DND-41 (cell line): ENCODE results near the gene CENPU.

Experiments used
- ATAC-seq: fragments of 200-7000 bp; cut with Tn5 transposase; 3 replicates; pipeline ENCODE4 v1.9.1; 2021; ENCODE audit warnings: low read depth; ENCODE audit not compliant: insufficient read depth
- DNase-seq: peaks from one replicate; pipeline ENCODE4 v3.0.0-alpha.2; 2020
- H2AFZ ChIP-seq: 2 replicates; pipeline ENCODE4 v1.6.0; 2012; ENCODE audit warnings: low read depth, low read length
- H3K27ac ChIP-seq: 2 replicates; pipeline ENCODE4 v1.5.1; 2012; ENCODE audit warnings: low read length, inconsistent platforms
- H3K27me3 ChIP-seq: fragments of 200-600 bp; sonication (generic); 2 replicates; pipeline ENCODE4 v1.6.0; 2012; ENCODE audit warnings: low read length, mild to moderate bottlenecking, inconsistent platforms; ENCODE audit not compliant: insufficient read depth, poor library complexity
- H3K36me3 ChIP-seq: 2 replicates; pipeline ENCODE4 v1.5.1; 2012; ENCODE audit warnings: low read length, inconsistent platforms; ENCODE audit not compliant: insufficient read depth
- H3K4me1 ChIP-seq: 2 replicates; pipeline ENCODE4 v1.5.1; 2012; ENCODE audit warnings: mild to moderate bottlenecking, low read length; ENCODE audit not compliant: insufficient read depth
- H3K4me2 ChIP-seq: 2 replicates; pipeline ENCODE4 v1.6.0; 2012; ENCODE audit warnings: mild to moderate bottlenecking, moderate library complexity, low read length, inconsistent platforms; ENCODE audit not compliant: insufficient read depth
- H3K4me3 ChIP-seq, 2 experiments: fragments of 200-600 bp in 1 of 2; shearing (Covaris generic) in 1 of 2; 2 replicates each; pipeline ENCODE4 v1.5.1; 2012 to 2016; ENCODE audit warnings: inconsistent platforms in 2 of 2, low read length in 2 of 2, mild to moderate bottlenecking in 2 of 2, low read depth in 1 of 2, moderate library complexity in 1 of 2
- H3K79me2 ChIP-seq: 2 replicates; pipeline ENCODE4 v1.6.0; 2012; ENCODE audit warnings: low read length, inconsistent platforms; ENCODE audit not compliant: insufficient read depth
- H3K9ac ChIP-seq: 2 replicates; pipeline ENCODE4 v1.6.0; 2012; ENCODE audit warnings: low read depth, mild to moderate bottlenecking, inconsistent platforms, low read length, moderate library complexity
- H3K9me3 ChIP-seq: 2 replicates; pipeline ENCODE4 v1.5.1; 2012; ENCODE audit warnings: low read length, moderate library complexity, mild to moderate bottlenecking, inconsistent platforms; ENCODE audit not compliant: insufficient read depth, severe bottlenecking
- H4K20me1 ChIP-seq: 2 replicates; pipeline ENCODE4 v1.6.0; 2012; ENCODE audit warnings: low read length; ENCODE audit not compliant: insufficient read depth
- EZH2 ChIP-seq: IDR thresholded peaks from 3 replicates; pipeline ENCODE4 v1.6.1; 2012; ENCODE audit warnings: borderline replicate concordance, low read depth, mild to moderate bottlenecking, moderate library complexity, low read length, inconsistent platforms; ENCODE audit not compliant: severe bottlenecking
- TF ChIP-seq, protein P1 (sequence below): IDR thresholded peaks from 2 replicates; pipeline ENCODE4 v1.5.1; 2012; ENCODE audit warnings: borderline replicate concordance, low read length, moderate library complexity, mild to moderate bottlenecking; ENCODE audit not compliant: poor library complexity, severe bottlenecking; ENCODE audit errors: extremely low read depth

CENPU gene

DNA sequence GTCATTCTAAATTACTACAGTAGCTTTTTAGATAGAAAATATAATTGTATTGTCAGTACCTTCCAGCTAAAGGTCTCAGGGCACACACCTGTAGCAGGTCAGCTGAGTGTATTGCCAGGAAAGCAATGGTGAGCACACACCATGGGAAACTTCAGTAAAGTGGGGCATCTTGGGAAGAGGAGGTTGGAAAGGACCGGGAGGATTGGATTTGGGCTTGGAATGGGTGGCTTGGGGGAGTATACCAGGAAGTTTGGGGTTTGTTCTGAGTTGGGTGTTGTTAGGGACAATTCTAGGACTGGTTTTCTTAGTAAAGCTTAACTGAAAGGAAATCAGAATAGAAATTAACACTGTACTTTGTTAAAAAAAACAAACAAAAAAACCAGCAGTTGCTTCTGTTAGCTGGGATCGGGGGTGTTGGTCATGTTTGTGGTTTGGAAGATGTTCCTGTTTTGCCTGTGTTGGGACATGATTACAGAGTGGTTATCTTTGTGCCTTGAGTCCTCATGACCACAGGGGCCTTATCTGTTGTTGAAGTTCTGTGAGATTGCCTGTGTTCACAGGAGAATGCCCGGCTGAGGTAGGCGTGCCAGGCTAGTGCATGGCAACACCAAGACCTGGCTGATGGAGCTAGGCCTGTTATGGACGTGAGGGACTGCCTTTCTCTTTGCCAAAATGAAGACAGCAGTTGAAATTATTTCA, 49.3 kb downstream of the CENPU start:
- H3K79me2 ChIP-seq = no peaks in the 10 kb centered on the region
- no peak for TF ChIP-seq EZH2
- TF ChIP-seq, protein P1, sequence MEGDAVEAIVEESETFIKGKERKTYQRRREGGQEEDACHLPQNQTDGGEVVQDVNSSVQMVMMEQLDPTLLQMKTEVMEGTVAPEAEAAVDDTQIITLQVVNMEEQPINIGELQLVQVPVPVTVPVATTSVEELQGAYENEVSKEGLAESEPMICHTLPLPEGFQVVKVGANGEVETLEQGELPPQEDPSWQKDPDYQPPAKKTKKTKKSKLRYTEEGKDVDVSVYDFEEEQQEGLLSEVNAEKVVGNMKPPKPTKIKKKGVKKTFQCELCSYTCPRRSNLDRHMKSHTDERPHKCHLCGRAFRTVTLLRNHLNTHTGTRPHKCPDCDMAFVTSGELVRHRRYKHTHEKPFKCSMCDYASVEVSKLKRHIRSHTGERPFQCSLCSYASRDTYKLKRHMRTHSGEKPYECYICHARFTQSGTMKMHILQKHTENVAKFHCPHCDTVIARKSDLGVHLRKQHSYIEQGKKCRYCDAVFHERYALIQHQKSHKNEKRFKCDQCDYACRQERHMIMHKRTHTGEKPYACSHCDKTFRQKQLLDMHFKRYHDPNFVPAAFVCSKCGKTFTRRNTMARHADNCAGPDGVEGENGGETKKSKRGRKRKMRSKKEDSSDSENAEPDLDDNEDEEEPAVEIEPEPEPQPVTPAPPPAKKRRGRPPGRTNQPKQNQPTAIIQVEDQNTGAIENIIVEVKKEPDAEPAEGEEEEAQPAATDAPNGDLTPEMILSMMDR = no peak
- peak overlapping the region; percentile 35; the same call in 1 of the 2 replicates for H3K27ac ChIP-seq
- H4K20me1 ChIP-seq = no peaks in the 10 kb centered on the region
- ATAC-seq (peak; percentile 47; the same call in 2 of the 3 replicates), DNase-seq (no peak)
- peaks cover 11% of the 10 kb centered on the region; the same call in 1 of the 2 replicates for H3K36me3 ChIP-seq
- peaks cover 7% of the 10 kb centered on the region; the same call in 1 of the 2 replicates for H3K4me1 ChIP-seq
- H3K4me3 ChIP-seq = no peak overlapping the region
- no peaks in the 10 kb centered on the region for H3K9me3 ChIP-seq
- H2AFZ ChIP-seq = no peak overlapping the region
- H3K4me2 ChIP-seq = no peak overlapping the region
- no peaks in the 10 kb centered on the region for H3K27me3 ChIP-seq
- H3K9ac ChIP-seq = no peak overlapping the region

DNA sequence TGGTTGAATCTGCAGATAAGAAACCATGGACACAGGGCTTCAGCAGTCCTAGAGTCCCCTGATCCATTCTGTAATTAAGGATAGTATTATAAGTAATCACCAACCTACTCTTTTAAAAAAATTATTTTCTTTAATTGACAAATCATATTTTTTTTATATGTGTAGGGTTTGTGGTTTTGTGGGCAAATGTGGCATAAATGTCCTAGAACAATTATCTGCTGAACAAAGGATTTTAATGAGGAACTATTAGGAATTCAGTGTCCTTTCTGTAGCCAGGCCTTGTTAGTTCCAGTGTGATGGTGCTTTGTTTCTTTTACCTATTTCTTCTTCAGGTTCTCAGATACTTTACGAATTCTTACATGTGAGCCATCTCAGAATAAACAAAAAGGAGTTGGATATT, 52.0 kb downstream of the CENPU start:
- Histone ChIP-seq H3K27me3 (no peaks in the 10 kb centered on the region), H4K20me1 (no peaks in the 10 kb centered on the region), H3K36me3 (peaks cover 13% of the 10 kb centered on the region; the same call in 1 of the 2 replicates), H3K9me3 (no peaks in the 10 kb centered on the region), H3K4me2 (no peak overlapping the region), H3K79me2 (no peaks in the 10 kb centered on the region), H3K4me1 (peaks cover 7% of the 10 kb centered on the region; the same call in 1 of the 2 replicates), H3K27ac (no peak overlapping the region), H2AFZ (no peak overlapping the region), H3K4me3 (no peak overlapping the region), H3K9ac (no peak overlapping the region)
- TF ChIP-seq, protein P1 = no peak
- TF ChIP-seq EZH2 = no peak
- no peak for DNase-seq
- ATAC-seq = no peak

GRCh38 chr4:184680698-184681097, 53.2 kb downstream of the CENPU start:
- no peak overlapping the region for H3K4me3 ChIP-seq
- no peaks in the 10 kb centered on the region for H3K79me2 ChIP-seq
- no peaks in the 10 kb centered on the region for H3K9me3 ChIP-seq
- no peak for DNase-seq
- peaks cover 13% of the 10 kb centered on the region; the same call in 1 of the 2 replicates for H3K36me3 ChIP-seq
- TF ChIP-seq, protein P1 = no peak
- TF ChIP-seq EZH2 = no peak
- H3K4me1 ChIP-seq = peaks cover 7% of the 10 kb centered on the region; the same call in 1 of the 2 replicates
- no peaks in the 10 kb centered on the region for H3K27me3 ChIP-seq
- no peak overlapping the region for H3K9ac ChIP-seq
- ATAC-seq = no peak
- no peaks in the 10 kb centered on the region for H4K20me1 ChIP-seq
- no peak overlapping the region for H2AFZ ChIP-seq
- H3K27ac ChIP-seq = no peak overlapping the region
- no peak overlapping the region for H3K4me2 ChIP-seq
